HG02610 (cell line): ENCODE results near the gene ARHGAP30.
"Not testable (repeated sequence)": the region's sequence is repeated elsewhere in the genome, so short reads cannot be mapped to it uniquely, and the experiment has no call there.

Experiments
- ATAC-seq: cut with Tn5 transposase; IDR thresholded peaks from one replicate; pipeline ENCODE4 v1.9.1; 2021; ENCODE audit warnings: mild to moderate bottlenecking, moderate library complexity; ENCODE audit not compliant: unreplicated experiment

The ARHGAP30 gene

GRCh38 chr1:161044535-161044907, 25.2 kb downstream of the ARHGAP30 start:
- ATAC-seq: no peak

GRCh38 chr1:161039546-161039945, 30.1 kb downstream of the ARHGAP30 start:
- no peak for ATAC-seq

GRCh38 chr1:161039154-161039545, 30.5 kb downstream of the ARHGAP30 start:
- ATAC-seq: no peak

- peak; percentile 83 for ATAC-seq
Observed at GRCh38 chr1:161038523-161039153, 31.1 kb downstream of the ARHGAP30 start, which contains the start of gene TSTD1. Gene TSTD1, minus strand, starts transcription at chr1:161038964. Its CDS starts 75 bp downstream, at chr1:161038889.

GRCh38 chr1:161037661-161038522, 31.8 kb downstream of the ARHGAP30 start:
- no peak for ATAC-seq

- ATAC-seq: no peak
Observed at GRCh38 chr1:161033751-161034150, 35.9 kb downstream of the ARHGAP30 start.

- ATAC-seq: no peak
Observed at GRCh38 chr1:161032409-161032808, 37.3 kb downstream of the ARHGAP30 start.

- ATAC-seq: no peak
Observed at GRCh38 chr1:161031874-161032273, 37.8 kb downstream of the ARHGAP30 start.

GRCh38 chr1:161029466-161029865, 40.2 kb downstream of the ARHGAP30 start:
- ATAC-seq: not testable (repeated sequence)

- ATAC-seq: peak; percentile 73
Observed at GRCh38 chr1:161026954-161027353, 42.7 kb downstream of the ARHGAP30 start.

GRCh38 chr1:161022432-161022831, 47.3 kb downstream of the ARHGAP30 start:
- not testable (repeated sequence) for ATAC-seq

GRCh38 chr1:161021970-161022353, 47.7 kb downstream of the ARHGAP30 start:
- no peak for ATAC-seq

GRCh38 chr1:161021165-161021969, 48.3 kb downstream of the ARHGAP30 start:
- peak; percentile 81 for ATAC-seq

GRCh38 chr1:161020509-161021164, 49.1 kb downstream of the ARHGAP30 start, which contains the start of gene F11R:
Gene F11R, minus strand, starts transcription at chr1:161021152. Its CDS starts 79 bp downstream, at chr1:161021073.
- peak; percentile 25 for ATAC-seq

- ATAC-seq: no peak
Observed at GRCh38 chr1:161019751-161020495, 49.8 kb downstream of the ARHGAP30 start.

- ATAC-seq: not testable (repeated sequence)
Observed at GRCh38 chr1:161019111-161019660, 50.5 kb downstream of the ARHGAP30 start.

GRCh38 chr1:161018631-161018930, 51.1 kb downstream of the ARHGAP30 start:
- ATAC-seq: no peak

GRCh38 chr1:161017756-161018630, 51.7 kb downstream of the ARHGAP30 start:
- ATAC-seq: no peak

GRCh38 chr1:161017181-161017580, 52.5 kb downstream of the ARHGAP30 start:
- ATAC-seq: not testable (repeated sequence)
